GM19452 (cell line): ENCODE data around the gene MAML2.

Experiments
- ATAC-seq: cut with Tn5 transposase; IDR thresholded peaks from one replicate; pipeline ENCODE4 v1.9.1; 2021; ENCODE audit not compliant: unreplicated experiment

The MAML2 gene

DNA sequence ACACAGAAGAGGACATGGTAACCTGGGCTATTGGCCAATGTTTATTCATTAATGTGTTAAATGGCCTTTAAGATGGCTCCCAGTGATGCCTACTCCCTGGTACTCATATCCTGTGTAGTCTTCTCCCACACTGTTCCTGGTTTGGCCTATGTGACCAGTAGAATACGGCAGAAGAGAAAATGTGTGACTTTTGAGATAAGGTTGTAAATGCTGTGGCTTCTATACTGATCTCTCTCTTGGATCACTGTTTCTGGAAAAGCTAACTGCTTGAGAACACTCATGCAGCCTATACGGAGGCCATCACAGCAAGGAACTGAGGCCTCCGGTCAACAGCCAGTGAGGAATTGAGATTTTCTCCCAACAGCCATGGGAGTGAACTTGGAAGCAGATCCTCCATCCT is 24.1 kb downstream of the MAML2 start:
- ATAC-seq: no peak

DNA sequence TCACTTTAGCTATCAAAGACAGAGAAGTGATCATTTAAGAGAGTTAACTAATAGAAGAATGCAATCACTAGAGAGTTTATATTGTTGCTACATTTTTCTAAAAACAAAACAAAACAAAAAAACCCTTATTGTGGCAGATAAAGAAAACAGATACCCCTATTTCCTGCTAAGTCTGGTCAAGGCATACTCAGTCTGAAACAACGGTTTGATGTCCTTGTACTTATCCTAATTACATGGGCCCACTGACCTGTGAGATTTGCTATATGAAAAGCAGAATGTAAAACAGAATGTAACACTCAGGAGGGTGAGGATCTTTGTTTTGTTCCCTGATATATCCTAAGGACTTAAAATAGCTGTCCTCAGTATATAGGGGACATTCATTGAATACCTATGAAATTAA is 24.6 kb downstream of the MAML2 start:
- no peak for ATAC-seq

DNA sequence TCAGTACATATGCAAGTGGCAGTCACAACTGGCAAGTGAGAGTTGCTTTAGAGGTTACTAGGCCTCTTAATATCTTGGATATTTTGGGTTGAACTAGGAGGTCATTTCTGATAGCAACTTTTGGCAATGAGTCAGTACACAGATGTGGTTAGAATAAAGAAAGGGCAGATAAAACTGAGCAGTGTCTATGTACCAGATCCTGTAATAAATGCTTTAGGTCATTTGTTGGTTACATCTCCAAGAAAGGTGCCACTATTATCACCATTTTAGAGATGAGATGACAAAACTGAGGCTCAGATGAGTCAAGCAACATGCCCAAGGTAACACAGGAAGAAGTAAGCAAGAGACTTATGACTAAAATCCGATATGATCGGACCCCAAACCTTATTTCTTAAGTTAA is 25.0 kb downstream of the MAML2 start:
- ATAC-seq: no peak

DNA sequence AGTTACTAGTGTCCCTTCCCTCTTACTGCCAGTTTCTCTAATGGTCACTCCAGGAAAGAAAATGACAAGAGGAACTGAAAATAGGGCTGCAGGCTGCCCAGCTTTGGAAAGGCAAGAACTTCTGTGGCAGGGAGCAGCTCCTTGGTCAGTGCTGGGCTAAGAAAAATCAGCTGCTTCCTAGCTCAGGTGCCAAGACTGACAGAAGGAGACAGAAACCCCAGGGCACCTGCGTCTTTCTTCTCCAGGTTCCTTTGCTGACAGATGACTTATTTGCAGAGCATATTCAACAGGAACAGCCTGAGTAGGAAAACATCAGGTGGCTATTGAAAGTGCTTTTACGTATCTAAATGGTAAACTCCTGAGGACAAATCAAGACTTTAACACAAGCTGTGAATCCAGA is 25.4 kb downstream of the MAML2 start:
- no peak for ATAC-seq

DNA sequence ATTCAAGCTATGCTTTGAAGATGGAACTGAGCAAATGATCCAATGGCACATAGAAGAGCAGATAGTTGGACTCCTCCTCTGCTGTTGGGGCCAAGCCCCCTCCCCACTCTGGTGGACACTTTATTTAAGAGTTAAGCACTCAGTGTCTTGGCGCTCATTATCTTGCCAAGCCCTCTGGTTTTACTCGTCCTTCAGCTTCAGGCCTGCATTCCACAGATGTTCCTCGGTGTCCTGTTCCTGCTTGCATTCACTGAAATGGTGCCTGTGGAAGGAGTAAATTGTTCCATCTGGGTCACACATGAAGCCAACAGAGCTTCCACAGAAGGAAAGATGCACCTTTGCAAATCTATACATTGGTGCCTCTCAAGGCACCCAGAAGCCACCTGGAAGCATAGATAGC is 26.1 kb downstream of the MAML2 start:
- no peak for ATAC-seq

DNA sequence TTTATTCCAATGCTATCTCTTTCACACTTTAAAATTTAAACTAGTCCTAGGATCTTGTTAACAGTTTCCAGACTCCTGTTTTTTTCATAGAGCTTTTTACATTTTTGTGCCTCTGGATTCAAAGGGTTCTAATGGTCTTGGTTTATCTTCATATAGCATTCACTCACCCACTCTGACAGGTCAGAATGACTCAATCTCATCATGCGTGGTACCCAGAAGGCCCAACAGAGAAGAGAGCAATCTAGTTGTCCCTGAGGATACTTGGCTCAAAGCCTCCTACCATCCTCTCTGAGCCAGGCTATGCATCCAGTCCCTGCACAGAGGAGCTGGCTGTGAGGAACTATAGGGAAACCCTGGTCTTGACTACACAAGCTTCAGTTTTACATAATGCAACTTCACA is 27.5 kb downstream of the MAML2 start:
- no peak for ATAC-seq

DNA sequence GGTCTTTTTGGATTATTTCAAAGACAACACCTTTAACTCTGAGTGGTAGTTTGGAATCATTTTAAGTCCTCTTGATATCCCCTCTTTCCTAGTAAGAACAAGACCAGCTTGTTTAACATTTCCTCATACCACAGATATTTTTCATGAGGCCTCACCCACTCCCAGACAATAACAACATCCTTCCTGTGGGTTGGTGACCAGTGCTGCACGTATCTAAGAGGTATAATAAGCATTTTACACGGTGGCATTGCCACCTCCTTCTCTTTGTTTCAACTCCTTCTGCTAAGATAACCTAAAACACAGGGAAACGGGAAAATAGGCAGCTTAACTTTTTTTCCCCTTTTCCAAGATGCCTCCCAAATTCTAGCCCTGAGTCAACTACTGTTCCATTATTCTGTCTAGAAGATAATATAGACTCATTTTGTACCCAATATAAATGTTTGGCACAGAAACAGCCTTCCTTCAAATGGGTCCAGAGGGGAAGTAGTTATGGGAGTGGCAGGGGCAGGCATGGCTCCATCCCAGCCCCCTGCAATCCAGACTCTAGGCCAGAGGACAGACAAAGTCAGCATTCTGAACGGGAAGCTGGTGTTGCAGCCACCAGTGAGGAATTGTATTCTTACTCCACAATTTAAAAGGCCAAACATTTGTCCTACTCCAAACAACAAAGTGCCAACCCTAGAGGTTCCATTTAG is 28.5 kb downstream of the MAML2 start:
- no peak for ATAC-seq

DNA sequence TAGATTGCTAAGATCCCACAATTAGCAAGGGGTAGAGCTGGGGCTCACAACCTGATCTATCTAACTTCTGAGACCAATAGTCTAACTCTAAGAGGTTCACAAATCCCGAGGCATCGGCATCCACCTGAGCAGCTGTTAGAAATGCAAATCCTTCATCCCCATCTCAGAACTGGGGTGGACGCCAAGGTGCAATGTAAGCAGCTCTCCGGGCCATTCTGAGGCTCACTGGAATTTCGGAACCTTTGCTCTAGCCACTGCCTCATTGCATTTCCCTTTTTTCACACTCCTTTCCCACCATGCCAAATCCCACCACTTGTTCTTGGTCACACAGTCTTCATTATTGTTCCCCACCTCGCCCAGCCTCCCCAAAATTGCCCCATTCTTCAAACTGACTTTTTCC is 29.8 kb downstream of the MAML2 start:
- ATAC-seq: no peak

DNA sequence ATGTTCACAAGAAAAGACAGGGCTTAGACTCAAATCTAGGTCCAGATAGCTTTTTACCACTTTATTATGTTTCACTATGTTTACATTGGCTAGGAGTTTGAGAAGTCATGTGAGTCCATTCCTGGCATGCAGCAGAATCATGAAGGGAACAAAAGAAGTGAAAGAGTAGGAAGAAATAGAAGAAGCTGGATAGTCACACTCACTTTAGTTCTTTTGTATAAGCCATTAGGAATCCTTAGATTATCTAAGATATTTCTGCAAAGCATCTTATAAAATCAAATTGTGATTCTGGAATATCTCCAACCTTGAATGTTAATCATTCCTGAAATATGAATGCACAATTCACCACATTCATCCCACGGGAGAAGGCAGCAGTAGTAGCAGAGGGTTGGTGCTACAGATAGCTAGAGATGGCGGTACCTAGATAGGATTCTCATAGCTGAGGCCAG is 31.9 kb downstream of the MAML2 start:
- no peak for ATAC-seq

DNA sequence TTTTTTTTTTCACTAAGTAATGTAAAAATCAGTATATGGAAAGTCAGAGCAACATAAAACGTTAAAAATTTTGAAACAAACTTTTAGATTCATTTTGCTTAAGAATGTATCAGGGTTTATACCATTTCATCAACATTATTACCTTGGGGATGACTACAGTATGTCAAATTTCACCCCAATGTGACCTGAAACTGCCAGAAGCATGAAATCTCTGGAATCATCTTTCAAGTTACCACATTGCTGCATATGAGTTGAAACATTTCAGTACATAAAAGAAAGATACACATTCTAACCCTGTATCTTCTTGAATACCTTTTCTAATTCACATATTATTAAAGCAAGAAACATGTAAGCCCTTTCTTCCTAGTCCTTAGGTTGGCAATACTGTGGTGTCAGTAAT is 32.8 kb downstream of the MAML2 start:
- no peak for ATAC-seq

DNA sequence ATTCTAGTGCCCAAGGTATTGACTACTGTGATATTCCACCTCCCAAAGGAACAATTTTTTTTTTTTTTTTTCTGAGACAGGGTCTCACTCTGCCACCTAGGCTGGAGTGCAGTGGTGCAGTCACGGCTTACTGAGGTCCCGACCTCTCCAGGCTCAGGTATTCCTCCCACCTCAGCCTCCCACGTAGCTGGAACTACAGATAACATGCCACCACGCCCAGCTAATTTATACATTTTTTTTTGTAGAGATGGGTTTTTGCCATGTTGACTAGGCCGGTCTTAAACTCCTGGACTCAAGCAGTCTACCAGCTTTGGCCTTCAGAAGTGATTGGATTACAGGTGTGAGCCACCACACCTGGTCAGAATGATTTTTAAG is 33.4 kb downstream of the MAML2 start:
- no peak for ATAC-seq

DNA sequence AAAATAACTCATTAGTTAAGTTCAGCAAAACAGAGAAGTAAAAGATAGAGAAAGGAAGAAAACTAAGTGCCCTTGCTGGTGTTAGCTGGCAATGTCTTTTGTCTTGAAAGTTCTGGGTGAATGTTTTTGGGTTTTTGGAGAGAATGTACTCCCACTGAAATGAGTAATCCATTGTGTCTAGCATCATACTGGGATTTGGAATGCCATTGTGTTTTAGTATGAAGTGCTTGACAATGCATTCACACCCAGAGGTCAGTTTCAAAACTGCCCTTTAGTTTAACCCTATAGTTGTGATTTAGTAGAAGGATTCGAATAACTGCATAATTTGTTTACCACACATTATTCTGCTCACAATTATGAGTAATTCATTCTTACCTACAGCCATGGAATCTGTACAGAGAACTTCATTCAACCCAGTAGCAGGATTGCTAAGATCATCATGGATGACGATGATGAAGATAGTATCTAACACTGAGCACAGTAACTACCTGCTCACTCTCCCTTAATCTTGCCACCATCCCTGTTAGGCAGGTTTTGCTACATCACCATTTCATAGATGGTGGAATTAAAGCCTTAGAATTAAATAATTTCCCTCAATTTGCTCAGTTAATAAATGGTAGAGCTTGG is 33.9 kb downstream of the MAML2 start:
- no peak for ATAC-seq

DNA sequence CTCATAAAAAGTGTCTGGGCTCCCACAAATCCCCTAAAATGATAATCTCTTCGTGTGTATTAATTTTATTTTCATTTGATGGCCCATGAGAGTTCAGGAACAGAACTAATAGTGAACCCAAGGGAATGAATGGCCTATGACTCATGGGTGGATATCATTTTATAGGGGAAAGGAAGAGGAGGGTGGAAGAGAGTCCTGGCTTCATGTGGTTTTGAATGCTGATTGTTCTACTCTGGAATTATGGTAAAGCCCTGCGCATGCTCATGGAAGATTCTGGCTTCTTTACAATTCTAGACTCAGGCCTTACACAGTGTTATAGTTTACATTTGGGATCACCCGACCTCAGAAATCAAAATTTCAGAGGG is 35.2 kb downstream of the MAML2 start:
- no peak for ATAC-seq

DNA sequence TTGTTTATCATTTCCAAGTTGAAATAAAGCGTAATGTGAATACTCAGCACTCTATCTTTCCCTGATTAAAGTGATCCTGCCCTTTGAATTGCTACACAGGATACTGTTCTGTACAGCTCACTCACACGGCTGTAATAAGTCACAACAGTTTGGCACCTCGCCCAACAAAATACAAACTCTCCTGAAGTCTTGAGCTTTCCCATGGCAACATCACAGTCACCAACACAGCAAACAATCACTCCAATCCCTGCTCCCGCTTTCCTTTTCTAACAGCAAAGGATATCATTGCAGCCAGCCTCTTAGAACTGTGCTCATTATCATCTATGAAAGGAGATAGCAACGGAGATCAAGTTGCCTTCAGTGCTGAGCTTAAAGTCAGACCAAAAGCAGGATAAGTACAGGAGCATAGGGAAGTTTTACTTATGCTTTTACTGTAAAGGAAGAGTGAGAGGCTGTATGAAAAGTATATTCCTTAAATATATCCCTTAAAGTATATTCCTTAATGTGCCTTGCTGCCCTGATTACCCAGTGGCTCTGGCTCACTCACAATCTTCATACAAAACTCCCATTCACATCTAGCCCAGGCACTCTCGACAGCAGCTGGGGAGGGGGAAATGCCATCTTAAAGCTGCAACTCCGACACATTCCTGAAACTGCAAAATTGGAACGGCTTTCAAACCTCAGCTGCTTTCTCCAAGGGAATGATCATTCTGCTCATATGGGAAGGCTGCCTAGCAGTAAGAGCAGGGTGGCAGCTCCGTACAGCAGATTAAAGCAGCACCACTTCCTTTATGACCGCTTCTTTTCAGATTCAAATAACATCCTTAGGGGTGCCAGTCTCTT is 35.8 kb downstream of the MAML2 start:
- ATAC-seq: no peak

DNA sequence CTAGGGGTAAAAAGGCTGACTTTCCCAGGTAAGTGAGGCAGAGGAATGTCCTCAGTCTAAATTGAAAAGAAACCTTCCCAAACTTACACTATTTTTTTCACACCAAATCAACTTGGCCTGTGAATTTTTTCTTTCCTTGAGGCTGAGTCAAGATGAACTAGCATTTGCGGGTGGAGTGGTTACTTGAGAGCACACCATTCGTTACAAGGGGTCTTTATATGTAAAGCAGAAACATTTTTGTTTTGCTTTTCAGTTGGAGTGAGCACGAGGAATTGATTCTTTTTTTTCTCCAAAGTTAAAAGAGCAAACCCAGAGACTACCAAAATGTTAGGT is 36.4 kb downstream of the MAML2 start:
- ATAC-seq: no peak

DNA sequence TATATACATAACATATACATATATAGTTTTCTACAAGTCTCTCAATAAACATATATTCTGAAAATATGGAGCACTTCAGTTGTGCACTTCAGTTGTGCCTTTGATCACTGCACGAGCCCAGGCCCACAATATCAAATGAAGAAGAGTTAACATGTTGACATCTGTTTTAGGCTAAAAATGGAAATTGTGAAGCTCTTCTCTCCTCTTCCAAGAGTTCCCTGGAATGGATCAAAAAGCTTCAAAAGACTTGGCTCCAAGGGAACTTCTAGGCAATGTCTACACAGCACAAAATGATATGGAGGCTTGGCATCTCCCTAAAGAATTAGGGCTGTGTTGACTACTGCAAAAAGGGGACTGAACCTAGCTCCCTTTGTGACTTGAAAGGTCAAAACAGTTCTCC is 36.9 kb downstream of the MAML2 start:
- ATAC-seq: no peak

DNA sequence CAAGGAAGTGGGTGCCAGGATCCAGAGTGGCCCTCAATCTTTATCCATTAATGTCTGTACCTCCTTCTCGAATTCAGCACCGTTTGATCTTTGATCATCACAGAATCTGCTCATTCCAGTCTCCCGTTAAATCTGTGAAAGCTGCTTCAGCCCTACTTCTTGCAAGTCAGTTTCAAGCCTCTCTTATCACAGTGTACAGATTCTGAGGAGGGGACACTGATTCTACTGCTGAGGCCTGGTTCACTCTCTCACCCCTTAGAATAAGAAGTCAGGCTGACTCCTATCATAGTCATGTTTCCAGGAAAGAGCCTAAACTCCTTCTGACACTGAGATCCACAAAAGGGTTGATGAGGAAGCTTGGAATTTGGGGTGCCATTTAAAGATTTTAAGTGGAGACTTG is 39.0 kb downstream of the MAML2 start:
- ATAC-seq: no peak

DNA sequence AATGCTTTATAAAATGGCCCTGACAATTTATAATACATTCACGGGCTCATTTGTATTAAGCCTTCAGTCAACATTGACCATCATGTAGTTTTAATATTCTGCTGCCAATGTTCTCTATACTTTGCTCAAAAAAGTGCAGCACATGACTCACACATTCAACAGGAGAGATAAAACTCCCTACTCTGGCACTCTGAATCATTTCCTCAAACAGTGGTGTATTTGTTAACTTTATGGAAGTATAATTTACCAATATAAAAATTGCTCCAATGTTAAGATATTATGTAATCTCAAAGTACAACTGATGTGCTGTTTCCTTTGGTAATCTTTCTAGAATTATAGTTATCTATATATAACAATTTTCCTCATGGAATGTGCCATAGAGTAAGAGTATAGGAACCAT is 39.9 kb downstream of the MAML2 start:
- no peak for ATAC-seq

DNA sequence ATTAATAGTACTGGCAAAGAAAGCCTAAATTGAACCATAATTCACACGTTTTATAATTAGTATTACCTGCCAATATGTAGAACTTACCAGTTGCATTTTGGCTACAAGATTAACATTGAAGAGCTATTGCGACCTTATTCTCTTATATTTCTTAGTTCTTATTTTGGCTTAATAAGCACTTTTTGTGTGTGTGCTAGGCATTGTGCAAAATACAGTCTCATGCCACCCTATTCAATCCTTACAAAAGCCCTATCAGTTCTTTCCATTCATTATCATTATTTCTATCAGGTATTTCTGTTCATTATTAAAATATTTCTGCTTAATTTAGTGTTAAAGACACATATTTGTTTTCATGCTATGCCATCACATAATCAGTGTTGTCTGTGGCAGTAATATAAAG is 41.2 kb downstream of the MAML2 start:
- no peak for ATAC-seq

DNA sequence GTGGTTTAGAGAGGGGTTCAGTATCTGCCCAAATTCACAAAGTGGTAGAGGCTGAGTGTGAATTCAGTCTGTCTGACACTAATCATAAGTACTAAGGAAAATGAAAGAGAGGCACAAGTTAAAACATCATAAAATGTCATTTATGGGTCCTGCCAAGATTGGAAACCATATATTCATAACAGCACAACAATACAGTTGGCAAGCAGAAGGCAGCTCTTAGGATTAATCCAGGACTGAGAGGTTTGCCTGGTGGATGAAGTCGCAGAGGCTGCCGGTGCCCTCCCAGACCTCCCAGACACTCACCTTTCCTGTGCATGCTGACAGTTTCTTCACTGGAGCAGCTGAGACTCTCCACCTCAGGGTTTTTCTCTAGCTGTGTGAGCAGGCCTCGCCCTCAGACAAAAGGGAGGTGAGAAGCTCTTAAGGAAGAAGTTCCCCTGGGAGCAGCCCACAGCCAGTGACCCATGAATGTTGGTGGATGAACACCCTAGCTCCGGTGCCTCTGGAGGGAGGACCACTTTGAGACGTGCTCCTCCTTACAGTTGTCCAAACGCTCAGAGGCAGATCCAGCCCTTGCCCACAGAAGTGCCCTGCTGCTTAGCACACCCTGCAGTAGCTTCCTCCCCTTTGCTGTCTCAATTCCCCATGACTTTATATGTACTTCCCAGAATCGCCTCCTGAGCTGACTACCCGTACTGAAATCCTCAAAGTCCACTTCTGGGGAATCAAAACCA is 43.7 kb downstream of the MAML2 start:
- no peak for ATAC-seq

DNA sequence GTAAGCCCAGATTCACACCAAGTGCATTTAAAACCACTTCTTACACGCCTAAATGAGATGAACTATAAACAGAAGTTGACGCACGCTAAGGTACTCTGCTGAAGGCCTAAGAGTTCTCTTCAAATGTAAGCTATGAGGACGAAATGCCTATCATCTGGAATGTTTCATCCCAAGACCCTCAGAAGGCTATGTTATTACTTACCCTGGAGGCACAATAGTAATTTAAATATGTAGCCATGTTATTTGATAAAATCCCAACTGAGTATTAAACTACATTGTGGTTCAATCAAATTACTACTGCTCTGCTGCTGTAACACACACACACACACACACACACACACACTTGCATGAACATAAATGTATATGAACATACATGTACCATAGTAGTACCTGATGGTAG is 47.6 kb downstream of the MAML2 start:
- no peak for ATAC-seq

DNA sequence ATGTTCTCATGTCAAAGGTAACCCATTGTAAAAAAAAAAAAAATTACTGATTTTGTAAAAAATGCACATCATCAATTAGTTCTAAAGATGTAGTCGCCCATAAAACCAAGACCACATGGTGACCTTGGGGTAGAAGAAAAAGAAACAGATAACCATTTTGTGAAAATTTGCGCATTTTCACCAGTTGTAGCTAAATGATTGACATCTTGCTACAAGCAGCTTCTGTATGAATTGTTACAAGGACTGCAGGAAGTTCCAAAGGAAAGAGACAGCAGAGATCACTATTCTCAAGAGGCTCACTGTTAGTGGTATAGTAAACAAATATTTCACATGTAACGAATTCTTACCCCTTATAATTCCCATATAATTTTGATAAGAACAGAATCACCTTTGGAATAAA is 48.7 kb downstream of the MAML2 start:
- ATAC-seq: no peak
